ENCODE measurements around the gene SERTAD4. TPM values are rescaled to one million over a fixed set of nuclear protein-coding genes. Genes with fewer than 3 reads are reported as not detected.

SERTAD4 gene
- total RNA-seq, 4 donors from 2014 or later, result 0.60 to 6.7 (median 2.0) TPM

GRCh38 chr1:210201681-210202080, 30.9 kb upstream of the SERTAD4 start:
- no peak for TF ChIP-seq POLR2AphosphoS5 (IDR thresholded peaks at IDR 0.05)
- no peak for TF ChIP-seq POLR2A (IDR thresholded peaks at IDR 0.05)
- no peak for DNase-seq
- in situ Hi-C loops (cut with MboI; ENCODE audit: low pct_ligation_motif_present in 1 of 4, low pct_unique_long_range_greater_than_20kb in 1 of 4, low sequenced_read_pairs in 3 of 4) (no loop called here), intact Hi-C loops (cut with DNase I; ENCODE audit: low total_unique reads) (loop anchor here (5.0 kb wide), 1 partner anchor 111 kb away; no protein-coding TSS in a partner anchor)
- H3K4me3 ChIP-seq, result no peak overlapping the region
- 45 to 60% methylated on average over 2 to 3 of the region's 3 CpGs for WGBS, 2 donors (ENCODE audit: low coverage in 1 of 2)
- H3K9me3 ChIP-seq, result no peaks in the 10 kb centered on the region
- no peaks in the 10 kb centered on the region for H3K27me3 ChIP-seq
- H3K27ac ChIP-seq, result no peak overlapping the region
- no peaks in the 10 kb centered on the region for H3K4me1 ChIP-seq
- no peaks in the 10 kb centered on the region for H3K36me3 ChIP-seq

GRCh38 chr1:210207597-210208450, 24.8 kb upstream of the SERTAD4 start:
- intact Hi-C loops (cut with DNase I; ENCODE audit: low total_unique reads), result no loop called here

GRCh38 chr1:210213335-210213734, 19.3 kb upstream of the SERTAD4 start:
- 53 to 82% methylated on average over 5 to 8 of the region's 8 CpGs for WGBS, 2 donors (ENCODE audit: low coverage in 1 of 2)
- Histone ChIP-seq H3K9me3 (no peaks in the 10 kb centered on the region), H3K27me3 (no peaks in the 10 kb centered on the region), H3K27ac (no peak overlapping the region), H3K4me1 (peaks cover 0 to 5% (median 2%) of the 10 kb centered on the region in 4 donors), H3K36me3 (no peaks in the 10 kb centered on the region), H3K4me3 (no peak overlapping the region)
- TF ChIP-seq POLR2AphosphoS5 (IDR thresholded peaks at IDR 0.05) (no peak), CTCF (IDR thresholded peaks at IDR 0.05) (no peak), EP300 (IDR thresholded peaks at IDR 0.05; ENCODE audit: low read depth) (no peak), POLR2A (IDR thresholded peaks at IDR 0.05) (no peak)
- intact Hi-C loops (cut with DNase I; ENCODE audit: low total_unique reads), result loop anchor here (5.0 kb wide), 2 partner anchors 94 to 271 kb away; no protein-coding TSS in a partner anchor
- DNase-seq, result no peak
- in situ Hi-C loops (cut with MboI; ENCODE audit: low pct_ligation_motif_present in 1 of 4, low pct_unique_long_range_greater_than_20kb in 1 of 4, low sequenced_read_pairs in 3 of 4), result no loop called here

More at GRCh38 chr1:210207597-210208450, 24.8 kb upstream of the SERTAD4 start:
- DNase-seq, result no peak
- H3K4me3 ChIP-seq, result no peak overlapping the region
- no peak for TF ChIP-seq POLR2A (IDR thresholded peaks at IDR 0.05)
- no peak for TF ChIP-seq CTCF (IDR thresholded peaks at IDR 0.05)
- no peak for TF ChIP-seq EP300 (IDR thresholded peaks at IDR 0.05; ENCODE audit: low read depth)
- no peak for TF ChIP-seq POLR2AphosphoS5 (IDR thresholded peaks at IDR 0.05)
- H3K27me3 ChIP-seq, result no peaks in the 10 kb centered on the region
- H3K4me1 ChIP-seq, result peaks cover 0 to 8% (median 0%) of the 10 kb centered on the region in 4 donors
- H3K27ac ChIP-seq, result no peak overlapping the region
- H3K36me3 ChIP-seq, result no peaks in the 10 kb centered on the region
- H3K9me3 ChIP-seq, result no peaks in the 10 kb centered on the region
- in situ Hi-C loops (cut with MboI; ENCODE audit: low pct_ligation_motif_present in 1 of 4, low pct_unique_long_range_greater_than_20kb in 1 of 4, low sequenced_read_pairs in 3 of 4), result no loop called here
- WGBS, 2 donors (ENCODE audit: low coverage in 1 of 2), result 36 to 46% methylated on average over 2 of the region's 2 CpGs

GRCh38 chr1:210214573-210215409, 17.8 kb upstream of the SERTAD4 start:
- peak; percentile 15 for DNase-seq
- WGBS, 2 donors (ENCODE audit: low coverage in 1 of 2), result 33 to 60% methylated on average over 1 to 4 of the region's 4 CpGs
- in situ Hi-C loops (cut with MboI; ENCODE audit: low pct_ligation_motif_present in 1 of 4, low pct_unique_long_range_greater_than_20kb in 1 of 4, low sequenced_read_pairs in 3 of 4) (no loop called here), intact Hi-C loops (cut with DNase I; ENCODE audit: low total_unique reads) (loop anchor here (5.0 kb wide), 2 partner anchors 93 to 272 kb away; no protein-coding TSS in a partner anchor)
- peak overlapping the region in 1 of 4 donors; percentile 25 for H3K27ac ChIP-seq
- H3K4me1 ChIP-seq, result peaks cover 0 to 5% (median 2%) of the 10 kb centered on the region in 4 donors
- no peaks in the 10 kb centered on the region for H3K27me3 ChIP-seq
- TF ChIP-seq CTCF (IDR thresholded peaks at IDR 0.05) (peak in 1 of 5 experiments; percentile 12), EP300 (IDR thresholded peaks at IDR 0.05; ENCODE audit: low read depth) (no peak)
- H3K9me3 ChIP-seq, result no peaks in the 10 kb centered on the region
- H3K36me3 ChIP-seq, result no peaks in the 10 kb centered on the region
- no peak overlapping the region for H3K4me3 ChIP-seq
